Activated naive CD4-positive, alpha-beta T cell treated with anti-CD3 and anti-CD28 coated beads, Interleukin-2, amount 50 U/mL, for 24 hours (primary cell): ENCODE measurements around the gene ZSCAN9.

Source experiments
- H3K27ac Mint-ChIP-seq: one replicate; pipeline ENCODE4 v1.8.0; 2021; ENCODE audit warnings: mild to moderate bottlenecking, mixed read lengths
- H3K27me3 Mint-ChIP-seq: one replicate; pipeline ENCODE4 v1.8.0; 2021; ENCODE audit warnings: mixed read lengths
- H3K36me3 Mint-ChIP-seq: one replicate; pipeline ENCODE4 v1.8.0; 2021; ENCODE audit warnings: mixed read lengths
- H3K4me1 Mint-ChIP-seq: one replicate; pipeline ENCODE4 v1.8.0; 2021; ENCODE audit warnings: mixed read lengths
- H3K4me3 Mint-ChIP-seq: one replicate; pipeline ENCODE4 v1.8.0; 2021; ENCODE audit warnings: mild to moderate bottlenecking, mixed read lengths
- H3K9me3 Mint-ChIP-seq: one replicate; pipeline ENCODE4 v1.8.0; 2021; ENCODE audit warnings: mixed read lengths

Gene ZSCAN9

GRCh38 chr6:28225056-28225834, at the start of gene ZSCAN9:
Gene ZSCAN9 (plus strand): TSS chr6:28225275. CDS start chr6:28227085, 1,810 bp downstream.
- peaks cover 2% of the 10 kb centered on the region for H3K36me3 Mint-ChIP-seq
- no peaks in the 10 kb centered on the region for H3K9me3 Mint-ChIP-seq
- peak within 1 kb of the TSS; percentile 80 for H3K27ac Mint-ChIP-seq
- H3K4me3 Mint-ChIP-seq: peak within 1 kb of the TSS; percentile 87
- peaks cover 7% of the 10 kb centered on the region for H3K4me1 Mint-ChIP-seq
- peaks cover 43% of the 10 kb centered on the region for H3K27me3 Mint-ChIP-seq

- H3K9me3 Mint-ChIP-seq: no peaks in the 10 kb centered on the region
- H3K36me3 Mint-ChIP-seq: peaks cover 3% of the 10 kb centered on the region
- peaks cover 28% of the 10 kb centered on the region for H3K27me3 Mint-ChIP-seq
- H3K4me3 Mint-ChIP-seq: no peak overlapping the region
- H3K27ac Mint-ChIP-seq: no peak overlapping the region
- H3K4me1 Mint-ChIP-seq: no peaks in the 10 kb centered on the region
These were observed 48.7 kb upstream of the ZSCAN9 start for GRCh38 chr6:28176373-28176772.

- Mint-ChIP-seq H3K27me3 (peaks cover 14% of the 10 kb centered on the region), H3K27ac (no peak overlapping the region), H3K9me3 (peaks cover 10% of the 10 kb centered on the region), H3K4me3 (no peak overlapping the region), H3K36me3 (peaks cover 6% of the 10 kb centered on the region), H3K4me1 (no peaks in the 10 kb centered on the region)
These were observed 42.8 kb upstream of the ZSCAN9 start for GRCh38 chr6:28182255-28182654.

GRCh38 chr6:28188111-28188979, 36.7 kb upstream of the ZSCAN9 start:
- H3K27ac Mint-ChIP-seq: no peak overlapping the region
- peaks cover 11% of the 10 kb centered on the region for H3K36me3 Mint-ChIP-seq
- peaks cover 18% of the 10 kb centered on the region for H3K9me3 Mint-ChIP-seq
- H3K4me1 Mint-ChIP-seq: no peaks in the 10 kb centered on the region
- peaks cover 3% of the 10 kb centered on the region for H3K27me3 Mint-ChIP-seq
- H3K4me3 Mint-ChIP-seq: no peak overlapping the region

GRCh38 chr6:28200020-28200419, 25.1 kb upstream of the ZSCAN9 start:
- H3K27ac Mint-ChIP-seq: no peak overlapping the region
- peaks cover 8% of the 10 kb centered on the region for H3K4me1 Mint-ChIP-seq
- peaks cover 46% of the 10 kb centered on the region for H3K27me3 Mint-ChIP-seq
- no peak overlapping the region for H3K4me3 Mint-ChIP-seq
- H3K9me3 Mint-ChIP-seq: peaks cover 29% of the 10 kb centered on the region
- peaks cover 15% of the 10 kb centered on the region for H3K36me3 Mint-ChIP-seq

GRCh38 chr6:28203201-28203600, 21.9 kb upstream of the ZSCAN9 start:
- Mint-ChIP-seq H3K36me3 (peaks cover 12% of the 10 kb centered on the region), H3K4me1 (peaks cover 18% of the 10 kb centered on the region), H3K27me3 (peaks cover 62% of the 10 kb centered on the region), H3K27ac (no peak overlapping the region), H3K9me3 (peaks cover 15% of the 10 kb centered on the region), H3K4me3 (no peak overlapping the region)

- Mint-ChIP-seq H3K4me1 (peaks cover 22% of the 10 kb centered on the region), H3K4me3 (no peak overlapping the region), H3K27me3 (peaks cover 58% of the 10 kb centered on the region), H3K27ac (no peak overlapping the region), H3K9me3 (peaks cover 7% of the 10 kb centered on the region), H3K36me3 (peaks cover 6% of the 10 kb centered on the region)
These were observed 19.2 kb upstream of the ZSCAN9 start for GRCh38 chr6:28205879-28206278.

GRCh38 chr6:28206527-28206926, 18.5 kb upstream of the ZSCAN9 start:
- Mint-ChIP-seq H3K27me3 (peaks cover 57% of the 10 kb centered on the region), H3K36me3 (peaks cover 6% of the 10 kb centered on the region), H3K27ac (no peak overlapping the region)

GRCh38 chr6:28206928-28207509, 18.1 kb upstream of the ZSCAN9 start:
- H3K36me3 Mint-ChIP-seq: peaks cover 6% of the 10 kb centered on the region
- peaks cover 61% of the 10 kb centered on the region for H3K27me3 Mint-ChIP-seq
- no peak overlapping the region for H3K27ac Mint-ChIP-seq
- H3K4me3 Mint-ChIP-seq: no peak overlapping the region
- H3K4me1 Mint-ChIP-seq: peaks cover 24% of the 10 kb centered on the region
- peaks cover 7% of the 10 kb centered on the region for H3K9me3 Mint-ChIP-seq

More at GRCh38 chr6:28206527-28206926, 18.5 kb upstream of the ZSCAN9 start:
- Mint-ChIP-seq H3K4me3 (no peak overlapping the region), H3K9me3 (peaks cover 7% of the 10 kb centered on the region), H3K4me1 (peaks cover 22% of the 10 kb centered on the region)

GRCh38 chr6:28207510-28208110, 17.5 kb upstream of the ZSCAN9 start:
- no peak overlapping the region for H3K27ac Mint-ChIP-seq
- peaks cover 62% of the 10 kb centered on the region for H3K27me3 Mint-ChIP-seq
- peak overlapping the region; percentile 76 for H3K4me3 Mint-ChIP-seq
- peaks cover 11% of the 10 kb centered on the region for H3K9me3 Mint-ChIP-seq
- peaks cover 24% of the 10 kb centered on the region for H3K4me1 Mint-ChIP-seq
- H3K36me3 Mint-ChIP-seq: peaks cover 8% of the 10 kb centered on the region

GRCh38 chr6:28208111-28208659, 16.9 kb upstream of the ZSCAN9 start:
- no peak overlapping the region for H3K27ac Mint-ChIP-seq
- peaks cover 28% of the 10 kb centered on the region for H3K4me1 Mint-ChIP-seq
- H3K4me3 Mint-ChIP-seq: peak overlapping the region; percentile 23
- peaks cover 67% of the 10 kb centered on the region for H3K27me3 Mint-ChIP-seq
- peaks cover 17% of the 10 kb centered on the region for H3K9me3 Mint-ChIP-seq
- H3K36me3 Mint-ChIP-seq: peaks cover 8% of the 10 kb centered on the region

- H3K27me3 Mint-ChIP-seq: peaks cover 74% of the 10 kb centered on the region
- no peak overlapping the region for H3K4me3 Mint-ChIP-seq
- H3K27ac Mint-ChIP-seq: no peak overlapping the region
- peaks cover 18% of the 10 kb centered on the region for H3K9me3 Mint-ChIP-seq
- H3K36me3 Mint-ChIP-seq: peaks cover 4% of the 10 kb centered on the region
- peaks cover 29% of the 10 kb centered on the region for H3K4me1 Mint-ChIP-seq
These were observed 15.1 kb upstream of the ZSCAN9 start for GRCh38 chr6:28209753-28210535.

- Mint-ChIP-seq H3K4me1 (peaks cover 29% of the 10 kb centered on the region), H3K27ac (no peak overlapping the region), H3K27me3 (peaks cover 78% of the 10 kb centered on the region), H3K36me3 (peaks cover 2% of the 10 kb centered on the region), H3K4me3 (peak overlapping the region; percentile 68), H3K9me3 (peaks cover 15% of the 10 kb centered on the region)
These were observed 13.1 kb upstream of the ZSCAN9 start for GRCh38 chr6:28211840-28212509.
